ENCODE results near the gene LRRC74A.

Gene LRRC74A

DNA sequence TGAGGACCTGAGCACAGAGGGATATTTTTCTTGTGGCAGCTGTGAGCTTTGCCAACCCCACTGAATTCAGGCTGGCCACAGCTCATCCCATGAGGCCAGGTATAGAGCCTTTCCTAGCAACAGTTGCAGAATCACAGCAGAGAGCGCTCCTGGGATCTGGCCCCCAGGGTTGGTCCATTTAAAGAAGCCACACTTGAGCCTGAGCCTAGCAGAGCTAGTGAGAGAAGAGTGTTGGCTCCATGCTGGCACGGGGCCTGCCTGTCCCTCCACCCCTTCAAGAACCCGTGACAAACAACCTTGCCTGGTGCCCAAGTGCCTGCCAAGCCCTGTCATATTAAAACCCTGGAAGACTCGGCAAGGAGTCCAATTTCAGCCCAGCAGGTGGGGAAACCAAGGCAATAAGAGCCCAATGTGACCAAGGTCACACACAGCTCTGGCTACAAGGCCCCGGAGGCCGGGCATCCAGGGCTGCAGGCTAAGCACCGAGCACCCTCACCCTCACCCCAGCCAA is 91.6 kb downstream of the LRRC74A start:
- Histone ChIP-seq H3K4me3 (ENCODE audit: insufficient read depth, low read depth, low read length, poor library complexity, severe bottlenecking) (no peak overlapping the region), H3K27ac (ENCODE audit: insufficient read depth, low read length, poor library complexity, severe bottlenecking) (no peak overlapping the region), H3K9me3 (ENCODE audit: control insufficient read depth, low read length) (no peaks in the 10 kb centered on the region), H3K36me3 (ENCODE audit: control insufficient read depth, insufficient read depth, low read length) (no peaks in the 10 kb centered on the region), H3K4me1 (ENCODE audit: control insufficient read depth, insufficient read depth, low read length, poor library complexity, severe bottlenecking) (peaks cover 27% of the 10 kb centered on the region), H3K27me3 (replicated peaks; ENCODE audit: control insufficient read depth, insufficient read depth, low read length, poor library complexity, severe bottlenecking) (no peaks in the 10 kb centered on the region)
- DNase-seq, result no peak

DNA sequence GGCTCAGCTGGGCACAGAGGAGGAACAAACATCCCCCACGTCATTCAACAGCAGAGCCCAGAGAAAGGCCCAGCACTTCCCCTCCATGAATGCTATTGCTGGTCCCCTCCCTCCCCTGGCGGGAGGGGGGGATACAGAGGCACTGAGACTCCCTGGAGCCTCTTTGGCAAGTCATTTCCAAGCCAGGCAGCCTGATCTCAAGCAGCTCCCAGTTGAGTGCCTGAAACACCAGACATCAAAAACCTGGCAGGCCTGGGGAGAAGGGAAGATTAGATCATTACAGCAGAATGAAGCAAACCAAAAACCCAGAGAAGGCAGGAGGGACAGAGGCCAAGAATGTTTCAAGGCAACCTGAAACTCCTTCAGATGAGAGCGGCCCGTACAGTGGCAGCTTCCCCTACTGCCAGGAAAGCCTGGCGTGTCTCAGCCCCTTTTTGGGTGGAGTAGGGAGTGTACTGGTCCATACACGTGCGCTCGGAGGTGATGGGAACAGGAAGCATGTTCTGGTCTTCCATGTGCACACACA is 92.1 kb downstream of the LRRC74A start:
- Histone ChIP-seq H3K9me3 (ENCODE audit: control insufficient read depth, low read length) (no peaks in the 10 kb centered on the region), H3K4me1 (ENCODE audit: control insufficient read depth, insufficient read depth, low read length, poor library complexity, severe bottlenecking) (peaks cover 23% of the 10 kb centered on the region), H3K36me3 (ENCODE audit: control insufficient read depth, insufficient read depth, low read length) (no peaks in the 10 kb centered on the region), H3K4me3 (ENCODE audit: insufficient read depth, low read depth, low read length, poor library complexity, severe bottlenecking) (no peak overlapping the region), H3K27ac (ENCODE audit: insufficient read depth, low read length, poor library complexity, severe bottlenecking) (no peak overlapping the region), H3K27me3 (replicated peaks; ENCODE audit: control insufficient read depth, insufficient read depth, low read length, poor library complexity, severe bottlenecking) (no peaks in the 10 kb centered on the region)
- DNase-seq, result no peak

DNA sequence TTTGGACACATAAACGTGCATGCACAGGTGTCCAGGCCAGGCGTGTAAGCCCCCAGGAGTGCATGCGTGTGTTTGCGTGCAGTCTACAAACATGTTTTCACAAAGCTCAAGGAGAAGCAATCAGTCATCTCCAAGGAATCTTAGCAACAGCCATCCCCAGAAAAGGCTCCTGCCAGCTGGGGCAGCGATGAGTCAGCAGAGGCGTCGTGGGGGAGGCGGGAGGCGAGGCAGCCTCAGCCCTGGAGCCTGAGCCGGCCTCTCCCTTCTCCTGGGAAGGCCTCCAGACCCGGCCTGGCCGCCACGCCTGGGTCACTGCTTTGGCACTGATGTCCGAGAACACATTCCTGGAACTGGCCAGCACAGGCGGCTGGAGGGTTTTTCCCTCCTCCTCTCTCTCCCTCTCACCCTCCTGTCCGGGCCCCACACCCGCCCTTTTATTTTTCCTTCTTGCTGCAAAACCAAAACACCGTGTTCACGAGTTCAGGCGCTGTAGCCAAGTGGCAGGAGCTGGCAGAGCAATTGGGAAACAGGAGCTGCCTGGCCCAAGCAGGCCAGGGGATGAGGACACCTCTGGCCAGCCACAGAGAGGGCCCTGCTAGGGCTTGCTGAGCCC is 92.7 kb downstream of the LRRC74A start:
- H3K4me1 ChIP-seq (ENCODE audit: control insufficient read depth, insufficient read depth, low read length, poor library complexity, severe bottlenecking), result peaks cover 18% of the 10 kb centered on the region

More for the DNA sequence above, 92.7 kb downstream of the LRRC74A start:
- Histone ChIP-seq H3K36me3 (ENCODE audit: control insufficient read depth, insufficient read depth, low read length) (no peaks in the 10 kb centered on the region), H3K9me3 (ENCODE audit: control insufficient read depth, low read length) (no peaks in the 10 kb centered on the region), H3K27ac (ENCODE audit: insufficient read depth, low read length, poor library complexity, severe bottlenecking) (no peak overlapping the region), H3K4me3 (ENCODE audit: insufficient read depth, low read depth, low read length, poor library complexity, severe bottlenecking) (no peak overlapping the region), H3K27me3 (replicated peaks; ENCODE audit: control insufficient read depth, insufficient read depth, low read length, poor library complexity, severe bottlenecking) (no peaks in the 10 kb centered on the region)
- DNase-seq, result no peak
